GM21381 (cell line): ENCODE measurements around the gene TMEM132C.

ENCODE experiments used
- ATAC-seq: cut with Tn5 transposase; IDR thresholded peaks from one replicate; pipeline ENCODE4 v1.9.1; 2021; ENCODE audit warnings: mild to moderate bottlenecking, moderate library complexity; ENCODE audit not compliant: unreplicated experiment

TMEM132C gene

DNA sequence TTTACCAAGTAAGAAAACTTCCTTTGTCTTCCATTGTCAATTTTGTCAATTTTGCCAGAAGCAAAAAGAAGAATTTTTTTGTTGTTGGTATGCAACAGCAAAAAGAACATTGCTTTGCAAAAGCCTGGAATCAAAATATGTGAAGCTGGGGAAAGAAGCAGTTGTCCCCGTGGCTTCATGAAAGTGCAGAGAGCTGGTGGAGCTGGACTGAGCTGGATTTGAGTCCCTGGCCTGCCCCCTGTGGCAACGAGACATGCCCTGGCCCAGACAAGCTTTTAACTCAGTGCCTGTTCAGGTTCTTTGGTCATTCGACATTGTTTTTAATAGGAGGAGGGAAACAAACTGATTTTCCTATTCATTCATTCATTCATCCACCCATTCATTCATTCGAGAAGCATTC, 486.5 kb downstream of the TMEM132C start:
- ATAC-seq = no peak

- no peak for ATAC-seq
These were observed 487.3 kb downstream of the TMEM132C start for GRCh38 chr12:128754275-128754674.

GRCh38 chr12:128755566-128755965, 488.6 kb downstream of the TMEM132C start:
- no peak for ATAC-seq
